NCI-H460 (cell line): ENCODE data around the gene BRIP1. TPM values are rescaled to one million over a fixed set of nuclear protein-coding genes. Genes with fewer than 3 reads are reported as not detected.

ENCODE experiments used
- DNase-seq: peaks from one replicate; pipeline ENCODE4 v3.0.0-alpha.2; 2016; ENCODE audit warnings: low read depth; ENCODE audit errors: extremely low read depth
- total RNA-seq: library from RNA; depleted of rRNA; stranded (reverse); fragments of >200 nt; shearing (Covaris generic); gene quantifications from 2 replicates; pipeline ENCODE4 v1.2.3, GENCODE V29; 2014

BRIP1 gene
- total RNA-seq, 1 experiment from 2014 or later: 4.8 TPM

DNA sequence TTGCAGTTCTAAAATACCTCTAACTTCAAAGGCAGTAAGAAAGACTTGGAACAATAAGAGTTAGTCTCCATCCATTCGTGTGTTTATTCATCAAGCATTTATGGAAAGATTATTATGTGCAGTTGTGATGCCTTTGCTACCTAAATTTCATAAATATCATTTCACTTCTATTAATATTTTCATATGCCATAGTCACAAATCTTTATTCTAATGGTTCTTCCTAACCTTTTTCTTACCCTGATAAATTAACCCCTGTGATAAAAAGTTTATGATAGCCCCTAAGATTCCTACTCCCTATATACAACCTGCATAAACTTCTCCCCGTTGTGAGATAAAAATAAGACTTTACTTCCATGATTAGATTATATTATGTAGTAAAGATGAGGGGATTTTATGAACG, 94.9 kb downstream of the BRIP1 start:
- no peak for DNase-seq

DNA sequence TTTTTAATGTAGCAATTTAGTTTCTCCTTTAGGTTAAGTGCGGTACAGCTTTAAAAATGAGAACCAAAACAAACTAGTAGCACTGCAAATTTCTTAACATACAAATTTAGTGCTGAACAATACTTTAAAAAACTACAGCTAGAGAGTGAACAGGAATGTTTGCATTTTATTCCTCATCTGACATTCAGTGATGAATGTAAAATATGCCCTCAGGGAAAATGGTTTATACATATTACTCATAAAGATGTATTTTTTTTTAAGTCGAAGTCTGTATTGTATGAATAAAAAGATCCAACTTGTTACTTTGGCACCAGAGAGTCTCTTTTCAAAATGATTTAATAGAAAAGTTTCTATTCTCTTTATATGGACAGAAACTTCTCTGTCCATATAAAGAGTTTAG, 96.8 kb downstream of the BRIP1 start:
- DNase-seq: no peak

DNA sequence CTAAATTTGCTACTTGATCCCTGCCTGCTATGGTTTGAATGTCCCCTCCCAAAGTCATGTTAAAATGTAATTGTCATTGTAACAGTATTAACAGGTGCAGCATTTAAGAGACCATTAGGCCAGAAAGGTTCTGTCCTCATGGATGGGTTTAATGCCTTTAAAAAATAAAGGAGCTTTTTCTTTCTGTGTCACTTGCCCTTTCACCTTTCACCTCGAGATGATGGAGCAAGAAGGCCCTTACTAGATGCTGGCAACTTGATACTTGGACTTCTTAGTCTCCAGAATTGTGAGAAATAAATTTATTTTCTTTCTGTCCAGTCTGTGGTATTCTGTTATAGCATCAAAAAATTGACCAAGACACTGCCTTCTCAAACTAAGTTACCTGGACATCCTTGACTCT, 98.5 kb downstream of the BRIP1 start:
- no peak for DNase-seq

DNA sequence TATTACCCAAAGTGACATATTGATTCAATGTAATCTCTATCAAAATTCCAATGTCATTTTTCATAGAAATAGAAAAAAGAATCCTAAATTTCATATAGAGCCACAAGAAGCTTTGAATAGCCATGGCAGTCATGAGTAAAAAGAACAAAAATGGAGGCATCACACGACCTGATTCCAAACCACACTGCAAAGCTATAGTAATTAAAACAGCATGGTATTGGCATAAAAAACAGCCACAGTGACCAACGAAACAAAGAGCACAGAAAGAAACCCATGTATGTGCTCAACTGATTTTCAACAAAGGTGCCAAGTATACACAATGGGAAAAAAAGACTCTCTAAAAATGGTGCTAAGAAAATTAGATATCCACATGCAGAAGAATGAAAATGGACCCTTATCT, 101.5 kb downstream of the BRIP1 start:
- DNase-seq: no peak

DNA sequence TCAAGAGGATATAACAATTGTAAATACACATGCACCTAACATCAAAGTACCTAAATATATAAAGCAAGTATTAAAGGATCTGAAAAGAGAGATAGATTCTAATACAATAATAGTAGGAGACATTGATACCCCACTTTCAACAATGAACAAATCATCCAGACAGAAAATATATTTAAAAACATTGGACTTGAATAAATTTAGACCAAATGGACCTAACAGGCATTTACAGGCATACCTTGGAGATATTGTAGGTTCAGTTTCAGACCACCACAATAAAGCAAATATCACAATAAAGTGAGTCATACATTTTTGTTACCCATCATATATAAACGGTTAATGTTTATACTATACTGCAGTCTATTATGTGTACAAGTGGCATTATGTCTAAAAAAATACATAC, 104.0 kb downstream of the BRIP1 start:
- DNase-seq: no peak

DNA sequence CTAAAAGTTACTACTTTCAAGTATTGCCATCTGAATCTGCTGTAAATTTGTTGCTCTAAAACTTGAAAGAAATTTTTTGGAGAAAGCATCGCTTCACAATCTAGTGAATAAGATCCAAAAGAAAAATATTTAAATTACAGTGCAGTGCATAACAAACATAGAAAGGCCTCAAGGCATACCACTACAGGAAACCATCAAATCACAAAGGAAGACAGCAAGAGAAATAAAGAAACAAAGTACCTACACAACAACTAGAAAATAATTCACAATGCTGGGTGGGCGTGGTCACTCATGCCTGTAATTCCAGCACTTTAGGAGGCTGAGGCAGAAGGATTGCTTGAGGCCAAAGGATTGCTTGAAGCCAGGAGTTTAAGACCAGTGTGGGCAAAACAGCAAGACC, 104.9 kb downstream of the BRIP1 start:
- no peak for DNase-seq

DNA sequence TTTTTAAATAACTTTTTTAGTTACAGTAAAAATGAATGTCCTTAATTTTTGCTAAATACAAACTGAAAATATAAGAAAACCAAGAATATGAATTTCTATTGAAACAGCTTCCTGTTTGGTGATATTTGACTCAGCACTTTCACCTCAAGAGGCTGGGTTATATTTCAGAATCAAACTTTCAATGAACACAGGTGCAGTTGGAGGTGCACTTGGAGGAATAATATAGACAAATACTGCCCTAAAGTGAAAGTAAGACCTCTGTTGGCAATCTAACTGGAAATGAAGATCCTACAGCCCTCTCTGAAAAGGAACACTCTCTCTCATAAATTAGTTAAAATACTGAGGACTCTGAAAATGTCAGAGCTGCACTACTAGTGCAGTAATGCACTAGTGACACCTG, 106.2 kb downstream of the BRIP1 start:
- no peak for DNase-seq

DNA sequence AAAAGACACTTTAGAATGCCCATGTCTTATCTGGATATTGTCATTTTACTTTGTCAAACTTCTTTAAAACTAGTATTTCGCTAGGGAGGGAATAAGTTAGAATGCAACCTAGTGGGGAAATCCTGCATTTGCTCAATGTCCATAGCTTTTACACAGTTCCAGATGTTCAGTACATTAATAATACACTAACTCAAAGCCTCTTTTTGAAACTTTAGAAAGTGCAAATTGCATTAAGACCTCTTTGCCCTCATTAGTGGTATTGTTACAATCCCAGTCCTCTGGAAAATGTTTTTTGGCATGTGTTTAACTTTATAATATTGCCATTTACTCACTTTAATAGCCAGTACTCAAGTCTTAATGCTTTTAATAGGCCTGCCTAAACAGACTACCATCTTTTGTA, 106.8 kb downstream of the BRIP1 start:
- DNase-seq: no peak

DNA sequence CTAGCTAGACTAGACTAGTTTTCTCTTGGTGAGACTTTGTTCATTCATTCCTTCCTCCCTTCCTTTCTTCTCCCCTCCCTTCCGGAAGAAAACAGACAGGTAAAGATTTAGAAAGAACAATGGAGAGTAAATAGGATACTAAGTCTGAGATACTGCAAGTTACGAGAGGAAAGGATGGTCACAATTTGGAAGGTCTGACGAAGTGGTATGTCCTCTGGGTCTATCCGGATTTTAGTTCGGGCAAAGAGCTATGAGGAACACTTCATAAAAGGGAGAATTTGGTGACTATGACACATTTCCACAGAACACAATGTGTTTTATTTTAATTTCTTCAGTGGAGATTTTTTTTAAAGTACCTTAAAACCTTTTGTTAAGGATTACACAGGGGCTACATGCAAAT, 107.7 kb downstream of the BRIP1 start:
- DNase-seq: no peak

DNA sequence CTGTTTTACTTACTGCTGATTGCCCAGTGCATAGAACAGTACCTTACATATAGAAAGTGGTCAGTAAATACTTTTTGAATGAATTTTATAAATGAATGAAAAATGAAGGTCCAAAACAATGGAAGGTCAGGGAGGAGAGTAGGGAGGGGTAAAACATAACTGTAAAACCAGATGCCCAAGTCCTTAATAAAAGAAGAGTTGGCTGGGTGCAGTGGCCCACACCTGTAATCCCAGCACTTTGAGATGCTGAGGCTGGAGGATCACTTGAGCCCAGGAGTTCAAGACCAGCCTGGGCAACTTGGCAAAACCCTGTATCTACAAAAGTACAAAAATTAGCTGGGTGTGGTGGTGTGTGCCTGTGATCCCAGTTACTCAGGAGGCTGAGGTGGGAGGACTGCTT, 108.2 kb downstream of the BRIP1 start:
- DNase-seq: no peak

DNA sequence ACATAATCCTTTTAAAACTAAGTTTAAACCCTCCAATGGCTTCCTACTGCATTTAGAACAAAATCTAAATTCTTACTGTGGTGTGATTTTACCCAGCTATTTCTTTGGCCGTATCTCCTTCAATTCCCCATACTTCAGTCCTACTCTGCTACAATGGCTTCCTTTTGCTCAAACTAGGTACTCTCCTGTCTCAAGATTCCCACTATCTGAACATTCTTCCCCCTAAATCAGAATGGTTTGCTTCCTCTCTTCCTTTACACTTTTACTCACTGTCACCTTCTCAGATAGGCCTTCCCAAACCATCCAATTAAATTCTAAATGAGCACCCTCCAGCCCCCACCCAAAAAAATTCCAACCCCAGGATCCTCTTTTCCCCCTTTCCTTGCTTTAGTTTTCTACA, 109.2 kb downstream of the BRIP1 start:
- no peak for DNase-seq

DNA sequence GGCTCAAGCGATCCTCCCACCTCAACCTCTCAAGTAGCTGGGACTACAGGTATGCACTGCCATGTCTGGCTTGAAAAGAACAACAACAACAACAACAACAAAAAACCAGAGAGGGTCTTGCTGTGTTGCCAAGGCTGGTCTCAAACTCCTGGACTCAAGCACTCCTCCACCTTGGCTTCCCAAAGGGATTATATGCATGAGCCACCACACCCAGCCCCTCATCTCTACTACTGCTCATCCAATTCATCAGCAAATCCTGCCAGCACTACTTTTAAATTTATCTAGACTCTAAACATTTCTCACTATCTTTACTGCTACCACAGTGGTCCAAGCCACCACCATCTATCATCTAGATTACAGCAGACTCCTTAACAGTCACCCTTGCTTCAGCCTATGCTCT, 109.6 kb downstream of the BRIP1 start:
- DNase-seq: no peak

DNA sequence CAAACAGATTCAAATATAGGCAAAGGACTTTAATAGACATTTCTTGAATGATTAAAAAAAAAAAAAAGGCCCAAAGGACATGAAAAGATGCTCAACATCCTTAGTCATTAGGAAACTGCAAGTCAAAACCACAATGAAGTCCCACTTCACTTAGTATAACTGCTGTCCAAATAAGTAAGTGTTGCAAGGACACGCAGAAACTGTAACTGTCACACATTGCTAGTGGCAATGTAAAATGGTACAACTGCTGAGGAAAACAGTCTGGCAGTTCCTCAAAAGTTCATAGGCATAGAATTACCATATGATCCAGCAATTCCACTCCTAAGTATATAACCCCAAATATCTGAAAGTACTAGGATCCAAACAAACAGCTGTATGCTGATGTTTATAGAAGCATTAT, 112.7 kb downstream of the BRIP1 start:
- no peak for DNase-seq

DNA sequence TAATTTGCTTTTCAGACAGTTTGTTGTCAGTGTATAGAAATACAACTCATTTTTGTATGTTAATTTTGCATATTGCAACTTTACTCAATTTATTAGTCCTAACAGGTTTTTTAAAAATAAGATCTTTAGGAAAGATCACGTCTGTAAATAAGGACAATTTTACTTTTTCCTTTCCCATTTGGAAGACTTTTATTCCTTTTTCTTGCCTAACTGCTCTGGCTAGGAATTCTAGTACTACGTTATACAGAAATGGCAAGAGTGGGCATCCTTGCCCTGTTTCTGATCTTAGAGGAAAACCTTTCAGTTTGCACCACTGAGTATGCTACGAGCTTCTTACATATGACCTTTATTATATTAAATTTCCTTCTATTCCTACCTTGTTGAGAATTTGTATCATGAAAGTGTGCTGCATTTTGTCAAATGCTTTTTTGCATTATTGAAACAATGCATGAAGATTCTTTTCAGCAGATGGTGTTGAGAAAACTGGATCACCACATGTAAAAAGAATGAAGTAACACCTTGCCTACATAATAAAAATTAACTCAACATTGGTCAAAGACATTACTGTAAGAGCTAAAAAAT, 113.4 kb downstream of the BRIP1 start:
- DNase-seq: no peak

DNA sequence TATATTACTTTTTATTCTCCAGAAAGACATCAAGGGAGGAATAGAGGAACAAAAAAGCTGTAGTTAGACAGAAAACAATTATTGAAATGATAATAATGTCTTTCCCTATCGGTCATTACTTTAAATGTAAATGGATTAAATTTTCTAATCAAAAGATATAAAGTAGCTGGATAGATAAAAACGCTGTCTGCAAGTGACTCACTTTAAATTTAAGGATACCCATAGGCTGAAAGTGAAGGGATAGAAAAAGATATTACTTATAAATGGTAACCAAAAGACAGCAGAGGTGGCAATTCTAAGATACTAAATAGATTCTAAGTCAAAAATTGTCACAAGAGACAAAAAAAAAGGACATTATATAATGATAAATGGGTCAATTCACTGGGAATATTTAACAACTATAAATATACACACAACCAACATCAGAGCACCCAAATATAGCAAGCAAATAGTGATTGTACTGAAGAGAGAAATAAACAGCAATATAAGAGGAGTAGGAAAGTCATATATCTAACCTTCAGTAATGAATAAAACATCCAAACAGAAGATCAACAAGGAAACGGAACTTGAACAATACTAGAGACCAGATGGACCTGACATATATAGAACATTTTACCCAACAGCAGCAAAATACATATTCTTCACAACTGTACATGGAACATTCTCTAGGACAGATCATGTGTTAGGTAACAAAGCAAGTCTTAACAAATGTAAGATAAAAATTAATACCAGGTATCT, 116.9 kb downstream of the BRIP1 start:
- no peak for DNase-seq

DNA sequence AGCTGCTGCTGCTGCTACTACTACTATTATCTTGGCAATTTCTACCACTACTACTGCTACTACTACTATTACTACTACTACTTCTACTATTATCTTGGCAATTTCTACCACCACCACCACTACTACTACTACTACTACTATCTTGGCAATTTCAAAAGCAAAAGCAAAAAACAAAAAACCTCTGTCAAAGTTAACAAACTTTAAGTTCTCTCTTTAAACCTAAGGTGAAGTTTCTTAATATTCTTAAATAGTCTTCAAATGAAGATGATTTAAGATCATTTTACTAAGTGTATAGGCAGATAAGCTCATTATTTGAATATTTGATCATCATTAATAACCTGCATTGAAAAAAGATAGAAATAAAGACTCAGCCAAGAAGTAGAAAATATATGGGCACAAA, 118.5 kb downstream of the BRIP1 start:
- no peak for DNase-seq

DNA sequence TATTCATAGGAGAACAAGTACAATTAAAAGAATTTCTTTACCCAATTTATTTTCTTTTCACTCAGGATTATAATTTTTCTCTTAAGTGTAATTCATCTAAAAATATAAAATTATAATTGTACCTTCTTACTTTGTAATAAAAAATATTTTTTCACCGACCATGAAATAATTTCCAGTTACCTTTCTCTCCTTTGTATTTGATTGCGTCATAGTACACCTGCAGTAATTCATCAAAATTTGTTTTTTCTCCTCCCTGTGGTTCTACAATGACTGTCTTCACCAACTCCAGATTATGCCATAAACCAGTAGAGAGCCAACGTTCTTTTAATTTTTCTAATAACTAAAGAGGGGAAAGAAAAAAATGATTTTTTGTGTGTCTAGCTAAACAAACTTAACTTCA, 119.1 kb downstream of the BRIP1 start:
- DNase-seq: no peak

DNA sequence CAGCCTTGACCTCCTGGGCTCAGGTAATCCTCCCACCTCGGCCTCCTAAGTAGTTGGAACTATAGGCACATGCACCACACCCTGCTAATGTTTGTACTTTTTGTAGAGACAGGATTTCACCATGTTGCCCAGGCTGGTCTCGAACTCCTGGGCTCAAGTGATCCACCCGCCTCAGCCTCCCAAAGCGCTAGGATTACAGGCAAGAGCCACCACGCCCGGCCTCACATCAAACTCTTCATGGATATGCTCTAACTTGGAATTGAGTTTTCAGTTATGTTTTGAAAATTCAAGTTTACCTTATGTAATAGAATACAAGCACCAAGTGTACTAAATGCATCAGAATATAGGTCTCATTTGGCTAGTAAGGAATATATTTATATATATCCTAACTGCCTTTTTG, 119.6 kb downstream of the BRIP1 start:
- no peak for DNase-seq

DNA sequence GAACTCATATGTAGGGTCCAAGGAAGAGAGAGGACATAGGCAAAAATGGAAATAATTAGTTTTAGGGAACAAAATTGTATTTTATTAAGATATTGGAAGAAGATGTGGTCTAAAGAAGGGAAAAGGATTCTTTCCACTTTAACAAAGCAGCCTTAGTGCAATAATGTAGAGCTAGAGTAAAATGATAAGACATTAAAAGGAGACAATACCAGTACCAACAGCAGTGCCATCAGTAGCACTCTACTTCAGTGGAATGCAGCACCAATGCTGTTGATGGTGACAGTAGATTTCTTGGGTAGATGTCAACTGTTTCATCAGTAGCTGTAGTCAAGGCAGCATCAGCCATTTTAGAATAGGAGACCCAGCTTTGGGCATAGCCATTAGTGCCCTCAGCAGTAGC, 124.3 kb downstream of the BRIP1 start:
- no peak for DNase-seq

DNA sequence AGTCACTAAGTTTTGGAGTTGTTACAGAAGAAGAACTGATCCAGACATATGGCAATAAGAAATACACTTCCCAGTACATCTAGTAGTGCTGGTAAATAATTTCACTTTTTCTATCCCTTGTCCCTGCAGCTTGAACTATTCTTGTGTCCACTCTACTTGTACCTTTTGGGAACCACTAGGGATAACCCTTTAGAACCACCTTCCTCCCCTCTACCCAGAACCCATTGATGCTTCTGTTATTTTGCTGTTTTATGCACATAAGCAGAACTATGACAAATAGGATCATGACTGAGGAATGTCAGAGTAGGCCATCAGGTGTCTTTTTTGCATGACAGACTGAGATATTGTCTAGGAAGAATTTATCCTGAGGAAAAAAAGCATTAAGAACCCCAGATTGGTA, 125.1 kb downstream of the BRIP1 start:
- DNase-seq: no peak

DNA sequence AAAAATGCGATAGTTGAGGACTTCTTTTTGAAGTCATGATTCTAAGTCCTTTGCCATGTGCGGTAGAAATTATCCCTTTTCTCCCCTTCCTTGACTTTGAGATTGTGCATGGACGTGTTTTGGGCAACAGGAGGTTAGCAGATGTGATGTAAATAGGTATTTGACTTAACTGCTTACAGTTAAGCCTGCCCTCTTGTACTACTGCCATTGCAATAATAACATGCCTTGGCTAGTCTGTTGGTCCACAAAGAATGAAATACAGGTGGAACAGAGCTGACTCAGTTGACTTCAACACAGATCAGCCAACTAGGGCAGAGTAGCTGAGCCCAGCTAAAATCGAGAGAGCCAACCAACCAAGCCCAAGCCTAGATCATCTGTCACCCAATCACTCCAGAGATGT, 125.5 kb downstream of the BRIP1 start:
- DNase-seq: no peak

DNA sequence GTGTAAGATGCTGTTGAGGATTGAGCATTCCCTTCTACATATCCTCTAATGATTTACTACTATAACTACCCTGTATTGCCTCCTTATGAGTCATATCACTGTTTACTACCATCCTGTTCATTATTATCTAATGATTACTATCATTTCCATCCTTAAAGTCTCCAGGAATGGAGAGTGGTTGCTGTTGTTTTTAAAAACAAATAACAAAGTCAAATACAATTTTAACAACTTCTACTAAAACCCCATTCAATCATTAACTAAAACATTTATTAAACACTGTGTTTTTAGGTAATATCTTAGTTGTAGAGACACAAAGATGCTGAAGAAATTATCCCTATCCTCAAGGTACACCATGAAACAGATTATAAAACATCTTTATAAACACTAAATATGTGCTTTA, 126.9 kb downstream of the BRIP1 start:
- DNase-seq: no peak

DNA sequence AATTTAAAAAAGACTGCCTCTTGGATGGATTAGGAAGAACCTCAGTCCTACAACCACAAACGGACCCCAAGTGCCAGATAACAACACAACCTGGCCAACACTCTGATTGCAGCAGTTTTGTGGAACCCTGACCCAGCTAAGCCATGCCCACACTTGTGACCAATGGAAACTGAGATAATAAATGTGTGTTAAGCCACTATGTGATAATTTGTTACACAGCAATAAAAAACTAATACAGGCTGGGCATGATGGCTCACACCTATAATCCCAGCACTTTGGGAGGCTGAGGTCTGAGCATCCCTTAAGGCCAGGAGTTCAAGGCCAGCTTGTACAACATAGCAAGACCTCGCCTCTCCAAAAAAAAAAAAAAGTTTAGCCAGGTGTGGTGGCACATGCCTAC, 127.5 kb downstream of the BRIP1 start:
- DNase-seq: no peak
